Thyroid gland (tissue), 4 donors: Measurements from ENCODE around the gene PKN1.

Source experiments
- POLR2A ChIP-seq, 2 donors: fragments of 450-650 bp; IDR thresholded peaks; one replicate each; pipeline ENCODE4 v1.6.1; 2017; ENCODE audit warnings: antibody characterized with exemption in 2 of 2, mild to moderate bottlenecking in 2 of 2, moderate library complexity in 1 of 2
- TF ChIP-seq, protein P1 (sequence below), 6 experiments: fragments of 200-600 bp in 3 of 6; fragments of 450-650 bp in 3 of 6; sonication (generic) in 3 of 6; IDR thresholded peaks; one replicate each; pipeline ENCODE4 v1.5.1; 2016 to 2019; ENCODE audit warnings: antibody characterized with exemption in 6 of 6, mild to moderate bottlenecking in 2 of 6, inconsistent platforms in 1 of 6, moderate library complexity in 1 of 6

- TF ChIP-seq, protein P1, sequence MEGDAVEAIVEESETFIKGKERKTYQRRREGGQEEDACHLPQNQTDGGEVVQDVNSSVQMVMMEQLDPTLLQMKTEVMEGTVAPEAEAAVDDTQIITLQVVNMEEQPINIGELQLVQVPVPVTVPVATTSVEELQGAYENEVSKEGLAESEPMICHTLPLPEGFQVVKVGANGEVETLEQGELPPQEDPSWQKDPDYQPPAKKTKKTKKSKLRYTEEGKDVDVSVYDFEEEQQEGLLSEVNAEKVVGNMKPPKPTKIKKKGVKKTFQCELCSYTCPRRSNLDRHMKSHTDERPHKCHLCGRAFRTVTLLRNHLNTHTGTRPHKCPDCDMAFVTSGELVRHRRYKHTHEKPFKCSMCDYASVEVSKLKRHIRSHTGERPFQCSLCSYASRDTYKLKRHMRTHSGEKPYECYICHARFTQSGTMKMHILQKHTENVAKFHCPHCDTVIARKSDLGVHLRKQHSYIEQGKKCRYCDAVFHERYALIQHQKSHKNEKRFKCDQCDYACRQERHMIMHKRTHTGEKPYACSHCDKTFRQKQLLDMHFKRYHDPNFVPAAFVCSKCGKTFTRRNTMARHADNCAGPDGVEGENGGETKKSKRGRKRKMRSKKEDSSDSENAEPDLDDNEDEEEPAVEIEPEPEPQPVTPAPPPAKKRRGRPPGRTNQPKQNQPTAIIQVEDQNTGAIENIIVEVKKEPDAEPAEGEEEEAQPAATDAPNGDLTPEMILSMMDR (IDR thresholded peaks at IDR 0.05) = no peak
- TF ChIP-seq POLR2A (IDR thresholded peaks at IDR 0.05) = no peak
Observed at GRCh38 chr19:14385492-14385891, 47.6 kb upstream of the PKN1 start.
